Neural progenitor cell (in vitro differentiated cells): Measurements from ENCODE around the gene GIGYF1.
"Not testable (repeated sequence)": the region's sequence is repeated elsewhere in the genome, so short reads cannot be mapped to it uniquely, and the experiment has no call there.

Source experiments
- EZH2 ChIP-seq: fragments of 200-600 bp; sonication (generic); IDR thresholded peaks from 2 replicates; pipeline ENCODE4 v1.6.1; 2017; ENCODE audit warnings: antibody characterized with exemption, mild to moderate bottlenecking, moderate library complexity
- TF ChIP-seq, protein P1 (sequence below): fragments of 200-600 bp; sonication (generic); IDR thresholded peaks from 2 replicates; pipeline ENCODE4 v1.5.1; 2017; ENCODE audit warnings: antibody characterized with exemption, mild to moderate bottlenecking

DNA sequence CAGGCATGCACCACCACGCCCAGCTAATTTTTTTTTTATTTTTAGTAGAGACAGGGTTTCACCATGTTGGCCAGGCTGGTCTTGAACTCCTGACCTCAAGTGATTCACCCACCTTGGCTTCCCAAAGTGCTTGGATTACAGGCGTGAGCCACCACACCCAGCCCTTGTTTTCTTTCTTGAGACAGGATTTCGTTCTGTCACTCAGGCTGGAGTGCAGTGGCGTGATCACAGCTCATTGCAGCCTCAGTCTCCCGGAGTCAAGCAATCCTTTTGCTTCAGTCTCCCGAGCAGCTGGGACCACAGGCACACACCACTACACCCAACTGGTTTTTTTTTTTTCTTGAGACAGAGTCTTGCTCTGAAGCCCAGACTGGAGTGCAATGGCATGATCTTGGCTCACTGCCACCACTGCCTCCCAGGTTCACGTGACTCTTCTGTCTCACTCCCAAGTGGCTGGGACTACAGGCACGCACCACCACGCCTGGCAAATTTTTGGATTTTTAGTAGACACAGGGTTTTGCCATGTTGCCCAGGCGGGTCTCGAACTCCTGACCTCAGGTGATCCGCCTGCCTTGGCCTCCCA is 31.8 kb downstream of the GIGYF1 start:
- TF ChIP-seq, protein P1, sequence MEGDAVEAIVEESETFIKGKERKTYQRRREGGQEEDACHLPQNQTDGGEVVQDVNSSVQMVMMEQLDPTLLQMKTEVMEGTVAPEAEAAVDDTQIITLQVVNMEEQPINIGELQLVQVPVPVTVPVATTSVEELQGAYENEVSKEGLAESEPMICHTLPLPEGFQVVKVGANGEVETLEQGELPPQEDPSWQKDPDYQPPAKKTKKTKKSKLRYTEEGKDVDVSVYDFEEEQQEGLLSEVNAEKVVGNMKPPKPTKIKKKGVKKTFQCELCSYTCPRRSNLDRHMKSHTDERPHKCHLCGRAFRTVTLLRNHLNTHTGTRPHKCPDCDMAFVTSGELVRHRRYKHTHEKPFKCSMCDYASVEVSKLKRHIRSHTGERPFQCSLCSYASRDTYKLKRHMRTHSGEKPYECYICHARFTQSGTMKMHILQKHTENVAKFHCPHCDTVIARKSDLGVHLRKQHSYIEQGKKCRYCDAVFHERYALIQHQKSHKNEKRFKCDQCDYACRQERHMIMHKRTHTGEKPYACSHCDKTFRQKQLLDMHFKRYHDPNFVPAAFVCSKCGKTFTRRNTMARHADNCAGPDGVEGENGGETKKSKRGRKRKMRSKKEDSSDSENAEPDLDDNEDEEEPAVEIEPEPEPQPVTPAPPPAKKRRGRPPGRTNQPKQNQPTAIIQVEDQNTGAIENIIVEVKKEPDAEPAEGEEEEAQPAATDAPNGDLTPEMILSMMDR, result not testable (repeated sequence)
- not testable (repeated sequence) for TF ChIP-seq EZH2
